AG04450 (cell line): Measurements from ENCODE around the gene MED28. TPM values are rescaled to one million over a fixed set of nuclear protein-coding genes. Genes with fewer than 3 reads are reported as not detected.

Experiments
- CTCF ChIA-PET: fragments of 300-600, 350-600 bp; formaldehyde crosslinking; extraction: SDS; loops from one replicate; lab custom pipeline; 2022; ENCODE audit warnings: antibody characterized with exemption, inconsistent platforms; lab: Charles Lee
- POLR2A ChIA-PET: fragments of 350-600 bp; formaldehyde crosslinking; extraction: SDS; loops from one replicate; lab custom pipeline; 2021; ENCODE audit warnings: antibody characterized with exemption, inconsistent platforms; lab: Yijun Ruan, JAX
- DNase-seq: peaks from one replicate; pipeline ENCODE4 v3.0.0-alpha.2; 2011; ENCODE audit warnings: low read depth, low spot score
- H3K27ac ChIP-seq: one replicate; pipeline ENCODE4 v1.5.1; 2012; ENCODE audit warnings: low read depth, low read length, control low read depth
- H3K27me3 ChIP-seq: one replicate; pipeline ENCODE4 v1.6.0; 2012; ENCODE audit warnings: low read length; ENCODE audit not compliant: control insufficient read depth, insufficient read depth
- H3K4me3 ChIP-seq: 2 replicates; pipeline ENCODE4 v1.5.1; 2011; ENCODE audit warnings: mild to moderate bottlenecking, low read depth, low read length, control low read depth
- H3K9me3 ChIP-seq: 2 replicates; pipeline ENCODE4 v1.5.1; 2012; ENCODE audit warnings: low read length; ENCODE audit not compliant: control insufficient read depth, insufficient read depth
- polyA plus RNA-seq: library from polyadenylated mRNA; depleted of rRNA; stranded (reverse); fragments of >200 nt; gene quantifications from 2 replicates; pipeline ENCODE4 v1.2.3, GENCODE V29; 2011
- TF ChIP-seq, protein P1 (sequence below): IDR thresholded peaks from 2 replicates; pipeline ENCODE4 v1.5.1; 2011; ENCODE audit warnings: low read depth, low read length, control low read depth, inconsistent platforms

MED28 gene
- polyA plus RNA-seq, 1 experiment: 48.6 TPM

DNA sequence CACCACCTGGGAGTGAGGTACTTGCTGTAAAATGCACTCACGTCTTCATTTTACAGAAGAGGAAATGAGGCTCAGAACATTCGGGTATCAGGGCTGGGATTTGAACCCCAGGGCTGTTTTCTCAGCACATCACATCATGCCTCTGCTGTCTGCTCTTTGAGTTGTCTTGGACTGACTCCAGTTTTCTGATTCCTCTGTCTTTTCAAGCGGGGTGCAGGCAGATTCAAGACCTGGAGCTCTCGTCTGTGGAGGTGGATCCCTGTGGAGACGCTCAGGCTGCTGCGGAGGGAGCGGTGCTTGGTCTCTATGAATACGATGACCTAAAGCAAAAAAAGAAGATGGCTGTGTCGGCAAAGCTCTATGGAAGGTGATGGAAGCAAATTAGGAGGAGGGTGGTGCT is 31.2 kb upstream of the MED28 start:
- Histone ChIP-seq H3K27me3 (no peaks in the 10 kb centered on the region), H3K4me3 (no peak overlapping the region), H3K27ac (no peak overlapping the region), H3K9me3 (no peaks in the 10 kb centered on the region)
- TF ChIP-seq, protein P1, sequence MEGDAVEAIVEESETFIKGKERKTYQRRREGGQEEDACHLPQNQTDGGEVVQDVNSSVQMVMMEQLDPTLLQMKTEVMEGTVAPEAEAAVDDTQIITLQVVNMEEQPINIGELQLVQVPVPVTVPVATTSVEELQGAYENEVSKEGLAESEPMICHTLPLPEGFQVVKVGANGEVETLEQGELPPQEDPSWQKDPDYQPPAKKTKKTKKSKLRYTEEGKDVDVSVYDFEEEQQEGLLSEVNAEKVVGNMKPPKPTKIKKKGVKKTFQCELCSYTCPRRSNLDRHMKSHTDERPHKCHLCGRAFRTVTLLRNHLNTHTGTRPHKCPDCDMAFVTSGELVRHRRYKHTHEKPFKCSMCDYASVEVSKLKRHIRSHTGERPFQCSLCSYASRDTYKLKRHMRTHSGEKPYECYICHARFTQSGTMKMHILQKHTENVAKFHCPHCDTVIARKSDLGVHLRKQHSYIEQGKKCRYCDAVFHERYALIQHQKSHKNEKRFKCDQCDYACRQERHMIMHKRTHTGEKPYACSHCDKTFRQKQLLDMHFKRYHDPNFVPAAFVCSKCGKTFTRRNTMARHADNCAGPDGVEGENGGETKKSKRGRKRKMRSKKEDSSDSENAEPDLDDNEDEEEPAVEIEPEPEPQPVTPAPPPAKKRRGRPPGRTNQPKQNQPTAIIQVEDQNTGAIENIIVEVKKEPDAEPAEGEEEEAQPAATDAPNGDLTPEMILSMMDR: no peak
- DNase-seq: no peak
- CTCF ChIA-PET: no interaction called here
- POLR2A ChIA-PET: no interaction called here

GRCh38 chr4:17583941-17584340 is 30.5 kb upstream of the MED28 start:
- ChIA-PET CTCF (no interaction called here), POLR2A (no interaction called here)
- Histone ChIP-seq H3K27me3 (no peaks in the 10 kb centered on the region), H3K27ac (no peak overlapping the region), H3K9me3 (no peaks in the 10 kb centered on the region), H3K4me3 (no peak overlapping the region)
- DNase-seq: no peak
- TF ChIP-seq, protein P1: no peak

- DNase-seq: no peak
- no peaks in the 10 kb centered on the region for H3K27me3 ChIP-seq
- H3K9me3 ChIP-seq: no peaks in the 10 kb centered on the region
- CTCF ChIA-PET: no interaction called here
- H3K27ac ChIP-seq: no peak overlapping the region
- H3K4me3 ChIP-seq: no peak overlapping the region
- TF ChIP-seq, protein P1: no peak
- POLR2A ChIA-PET: no interaction called here
Observed at GRCh38 chr4:17584521-17585213, 29.8 kb upstream of the MED28 start.

DNA sequence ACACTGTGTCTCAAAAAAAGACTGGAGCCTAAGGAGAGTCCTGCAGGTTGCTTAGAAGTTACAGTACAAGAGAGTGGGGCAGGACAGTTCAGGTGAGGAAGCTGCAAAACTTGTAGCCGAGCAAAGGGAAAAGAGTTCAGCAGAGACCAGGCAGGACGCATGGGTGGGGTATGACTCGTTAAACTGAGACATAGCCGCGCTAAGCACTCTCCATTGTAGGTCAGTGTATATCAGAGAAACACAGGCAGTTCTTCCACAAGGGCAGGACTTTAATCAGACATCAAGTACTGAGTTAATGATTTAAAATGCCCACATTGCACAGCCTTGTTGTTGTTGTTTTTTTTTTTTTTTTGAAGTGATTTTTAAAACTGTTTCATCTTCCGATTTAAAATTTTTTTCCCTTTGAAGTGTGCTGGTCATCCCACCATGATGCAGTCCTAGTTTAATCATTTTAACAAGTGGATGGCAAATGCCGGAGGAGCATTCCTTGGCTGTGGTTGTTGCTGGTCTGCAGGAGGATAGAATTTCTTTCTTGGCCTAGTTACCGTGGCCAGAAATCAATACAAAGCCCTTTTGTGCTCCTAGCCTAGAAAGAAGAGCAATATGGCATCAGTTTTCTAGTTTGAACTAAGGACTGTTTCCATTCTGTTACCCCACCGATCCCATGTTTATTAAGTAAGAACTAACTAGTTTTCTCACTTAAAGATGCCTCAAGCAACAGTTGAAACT is 27.2 kb upstream of the MED28 start:
- DNase-seq: no peak
- Histone ChIP-seq H3K9me3 (no peaks in the 10 kb centered on the region), H3K27ac (no peak overlapping the region), H3K27me3 (no peaks in the 10 kb centered on the region), H3K4me3 (no peak overlapping the region)
- TF ChIP-seq, protein P1: no peak
- CTCF ChIA-PET: interaction anchor here (2.2 kb wide), 1 partner anchor 38 kb away, joined by 6 read pairs; no protein-coding TSS in a partner anchor
- POLR2A ChIA-PET: no interaction called here

- TF ChIP-seq, protein P1: no peak
- DNase-seq: no peak
- Histone ChIP-seq H3K27me3 (no peaks in the 10 kb centered on the region), H3K27ac (no peak overlapping the region), H3K9me3 (no peaks in the 10 kb centered on the region), H3K4me3 (no peak overlapping the region)
- ChIA-PET CTCF (interaction anchor here (2.2 kb wide), 1 partner anchor 41 kb away, joined by 6 read pairs; no protein-coding TSS in a partner anchor), POLR2A (no interaction called here)
Observed at GRCh38 chr4:17589355-17589754, 25.1 kb upstream of the MED28 start.
